ENCODE results near the gene LTA4H.
"Not testable (repeated sequence)": the region's sequence is repeated elsewhere in the genome, so short reads cannot be mapped to it uniquely, and the experiment has no call there.

The LTA4H gene

GRCh38 chr12:96035283-96036236 is at the start of gene LTA4H:
TSS of gene LTA4H (minus strand) at chr12:96035587. CDS start at chr12:96035519, 68 bp downstream.
- peak; percentile 95 for DNase-seq (ENCODE audit: low read depth, low spot score)

GRCh38 chr12:96084624-96085023 is 49.2 kb upstream of the LTA4H start:
- no peak for DNase-seq (ENCODE audit: low read depth, low spot score)

- DNase-seq (ENCODE audit: low read depth, low spot score), result no peak
Observed at GRCh38 chr12:96083020-96083719, 47.8 kb upstream of the LTA4H start.

- DNase-seq (ENCODE audit: low read depth, low spot score), result no peak
Observed at GRCh38 chr12:96081596-96081995, 46.2 kb upstream of the LTA4H start.

- no peak for DNase-seq (ENCODE audit: low read depth, low spot score)
Observed at GRCh38 chr12:96078231-96079135, 43.1 kb upstream of the LTA4H start.

GRCh38 chr12:96077081-96077480 is 41.7 kb upstream of the LTA4H start:
- no peak for DNase-seq (ENCODE audit: low read depth, low spot score)

- no peak for DNase-seq (ENCODE audit: low read depth, low spot score)
Observed at GRCh38 chr12:96075560-96075959, 40.2 kb upstream of the LTA4H start.

GRCh38 chr12:96073346-96074330 is 38.3 kb upstream of the LTA4H start:
- no peak for DNase-seq (ENCODE audit: low read depth, low spot score)

GRCh38 chr12:96070670-96071279 is 35.4 kb upstream of the LTA4H start:
- no peak for DNase-seq (ENCODE audit: low read depth, low spot score)

GRCh38 chr12:96069511-96070231 is 34.3 kb upstream of the LTA4H start:
- no peak for DNase-seq (ENCODE audit: low read depth, low spot score)

- no peak for DNase-seq (ENCODE audit: low read depth, low spot score)
Observed at GRCh38 chr12:96068636-96069035, 33.2 kb upstream of the LTA4H start.

- no peak for DNase-seq (ENCODE audit: low read depth, low spot score)
Observed at GRCh38 chr12:96068111-96068510, 32.7 kb upstream of the LTA4H start.

GRCh38 chr12:96065776-96066175 is 30.4 kb upstream of the LTA4H start:
- DNase-seq (ENCODE audit: low read depth, low spot score), result not testable (repeated sequence)

- DNase-seq (ENCODE audit: low read depth, low spot score), result no peak
Observed at GRCh38 chr12:96064966-96065365, 29.6 kb upstream of the LTA4H start.

GRCh38 chr12:96064271-96064670 is 28.9 kb upstream of the LTA4H start:
- DNase-seq (ENCODE audit: low read depth, low spot score), result no peak

GRCh38 chr12:96063046-96063445 is 27.7 kb upstream of the LTA4H start:
- DNase-seq (ENCODE audit: low read depth, low spot score), result no peak

GRCh38 chr12:96061864-96062453 is 26.6 kb upstream of the LTA4H start:
- DNase-seq (ENCODE audit: low read depth, low spot score), result peak; percentile 51

- DNase-seq (ENCODE audit: low read depth, low spot score), result no peak
Observed at GRCh38 chr12:96061323-96061722, 25.9 kb upstream of the LTA4H start.

- DNase-seq (ENCODE audit: low read depth, low spot score), result no peak
Observed at GRCh38 chr12:96060041-96060440, 24.7 kb upstream of the LTA4H start.

Data from activated CD4-positive, CD25-positive, alpha-beta regulatory T cell treated with anti-CD3 and anti-CD28 coated beads, Interleukin-2, amount 50 U/mL, for 16 hours (primary cell).